ENCODE results near the gene BMF. TPM values are rescaled to one million over a fixed set of nuclear protein-coding genes. Genes with fewer than 3 reads are reported as not detected.
"Not testable (repeated sequence)": the region's sequence is repeated elsewhere in the genome, so short reads cannot be mapped to it uniquely, and the experiment has no call there.

Gene BMF, protein sequence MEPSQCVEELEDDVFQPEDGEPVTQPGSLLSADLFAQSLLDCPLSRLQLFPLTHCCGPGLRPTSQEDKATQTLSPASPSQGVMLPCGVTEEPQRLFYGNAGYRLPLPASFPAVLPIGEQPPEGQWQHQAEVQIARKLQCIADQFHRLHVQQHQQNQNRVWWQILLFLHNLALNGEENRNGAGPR
- 10 to 100 TPM in 1 of 3 donors, 1 to 10 TPM in 2; 8.2 to 24.4 (median 9.3) TPM for total RNA-seq

DNA sequence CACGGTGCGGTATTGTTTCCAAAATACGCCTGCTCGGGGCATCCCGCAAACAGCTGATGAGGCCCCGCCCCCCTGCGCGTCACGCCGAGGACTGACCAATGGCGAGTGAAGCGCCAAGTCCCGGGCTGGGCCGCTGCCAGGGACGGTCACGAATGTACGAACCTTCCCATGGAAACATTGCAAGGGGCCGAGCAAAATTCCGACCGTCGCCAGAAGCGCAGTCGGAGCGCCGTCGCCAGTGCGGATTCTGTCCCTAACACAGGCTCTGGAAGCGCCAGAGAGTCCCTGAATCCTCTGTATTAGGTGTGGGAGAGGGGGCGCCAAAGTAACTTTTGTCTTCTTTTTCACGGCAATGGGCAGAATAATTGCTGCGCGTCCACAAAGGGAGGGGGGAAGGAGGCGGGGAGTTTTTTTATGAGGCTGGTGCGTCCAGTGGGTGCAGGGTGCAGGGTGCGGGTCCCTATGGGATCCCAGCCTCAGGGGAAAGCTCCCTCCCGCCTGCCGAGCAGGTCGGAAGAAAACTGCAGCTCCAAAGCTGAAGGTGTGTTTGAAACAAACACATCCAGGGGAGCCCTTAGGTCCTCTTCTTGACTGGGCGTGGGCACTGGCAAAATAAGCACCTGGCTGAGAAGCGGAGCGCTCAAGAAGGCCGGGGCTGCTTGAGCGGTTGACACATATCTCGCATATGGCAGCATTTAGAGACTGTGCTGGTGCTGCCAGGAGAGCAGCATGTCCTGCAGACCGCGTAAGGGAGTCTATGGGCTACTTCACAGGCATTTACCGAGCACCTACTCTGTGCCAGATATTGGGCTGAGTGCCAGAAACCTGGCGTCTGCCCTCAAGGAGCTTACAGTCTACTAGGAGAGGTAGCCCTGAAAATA, at the start of gene BMF:
BMF (minus strand) TSS at position 25 of the 881 bp plus-strand sequence. CDS start 2,793 bp downstream, outside the sequence.
- intact Hi-C loops (cut with DNase I; ENCODE audit: low total_unique reads), result loop anchor here (10.0 kb wide), 1 partner anchor 54 kb away; no protein-coding TSS in a partner anchor
- Histone ChIP-seq H3K9me3 (no peaks in the 10 kb centered on the region), H3K4me1 (peaks cover 5 to 30% of the 10 kb centered on the region in 2 donors), H3K27me3 (no peaks in the 10 kb centered on the region), H3K36me3 (no peaks in the 10 kb centered on the region), H3K4me3 (peak within 1 kb of the TSS; percentile 71 to 88 (median 87)), H3K27ac (peak within 1 kb of the TSS; percentile 91 to 96)
- TF ChIP-seq, protein P1, sequence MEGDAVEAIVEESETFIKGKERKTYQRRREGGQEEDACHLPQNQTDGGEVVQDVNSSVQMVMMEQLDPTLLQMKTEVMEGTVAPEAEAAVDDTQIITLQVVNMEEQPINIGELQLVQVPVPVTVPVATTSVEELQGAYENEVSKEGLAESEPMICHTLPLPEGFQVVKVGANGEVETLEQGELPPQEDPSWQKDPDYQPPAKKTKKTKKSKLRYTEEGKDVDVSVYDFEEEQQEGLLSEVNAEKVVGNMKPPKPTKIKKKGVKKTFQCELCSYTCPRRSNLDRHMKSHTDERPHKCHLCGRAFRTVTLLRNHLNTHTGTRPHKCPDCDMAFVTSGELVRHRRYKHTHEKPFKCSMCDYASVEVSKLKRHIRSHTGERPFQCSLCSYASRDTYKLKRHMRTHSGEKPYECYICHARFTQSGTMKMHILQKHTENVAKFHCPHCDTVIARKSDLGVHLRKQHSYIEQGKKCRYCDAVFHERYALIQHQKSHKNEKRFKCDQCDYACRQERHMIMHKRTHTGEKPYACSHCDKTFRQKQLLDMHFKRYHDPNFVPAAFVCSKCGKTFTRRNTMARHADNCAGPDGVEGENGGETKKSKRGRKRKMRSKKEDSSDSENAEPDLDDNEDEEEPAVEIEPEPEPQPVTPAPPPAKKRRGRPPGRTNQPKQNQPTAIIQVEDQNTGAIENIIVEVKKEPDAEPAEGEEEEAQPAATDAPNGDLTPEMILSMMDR (IDR thresholded peaks at IDR 0.05), result peak in 2 of 3 donors; percentile 26 to 34
- TF ChIP-seq POLR2A (IDR thresholded peaks at IDR 0.05) (no peak), POLR2AphosphoS5 (IDR thresholded peaks at IDR 0.05) (peak; percentile 39 to 80 (median 67))
- peak; percentile 99 to 100 for DNase-seq (ENCODE audit: low spot score in 2 of 2)

DNA sequence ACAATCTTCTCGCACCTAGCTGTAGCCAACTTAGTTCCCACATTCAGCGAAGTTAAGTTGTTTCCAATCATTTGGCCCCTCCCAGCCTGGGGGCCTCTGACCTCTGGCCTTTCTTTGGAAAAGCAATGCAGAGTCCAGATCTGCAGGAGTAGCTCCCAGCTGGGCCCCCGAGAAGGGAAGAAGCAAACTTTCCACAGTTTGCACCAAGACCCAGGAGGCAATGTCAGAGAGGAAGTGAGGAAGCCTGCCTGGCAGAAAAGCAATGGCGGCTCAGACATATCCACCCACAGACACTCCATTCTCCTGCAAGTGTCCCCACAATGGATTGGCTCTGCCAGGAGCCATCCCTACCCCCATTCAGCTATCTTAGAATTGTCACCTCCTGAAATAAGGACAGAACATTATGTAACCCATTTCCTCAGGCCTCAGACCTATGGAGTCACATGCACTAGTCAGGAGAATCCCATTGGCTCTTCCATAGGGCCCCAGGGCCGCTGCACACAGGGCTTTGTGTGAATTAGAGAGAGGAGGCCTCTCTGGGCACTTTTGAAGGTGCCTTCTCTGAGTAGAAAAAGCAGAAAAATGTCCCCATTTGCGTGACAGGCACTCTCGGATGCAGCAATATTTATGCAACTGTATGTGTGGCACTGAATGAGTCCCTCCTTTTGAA, 49.2 kb upstream of the BMF start:
- no peaks in the 10 kb centered on the region for H3K9me3 ChIP-seq
- no peaks in the 10 kb centered on the region for H3K27me3 ChIP-seq
- H3K4me3 ChIP-seq, result no peak overlapping the region
- no peaks in the 10 kb centered on the region for H3K4me1 ChIP-seq
- H3K27ac ChIP-seq, result no peak overlapping the region
- no peak for DNase-seq (ENCODE audit: low spot score in 2 of 2)
- no peaks in the 10 kb centered on the region for H3K36me3 ChIP-seq
- no peak for TF ChIP-seq POLR2A (IDR thresholded peaks at IDR 0.05)
- TF ChIP-seq POLR2AphosphoS5 (IDR thresholded peaks at IDR 0.05), result no peak
- TF ChIP-seq, protein P1 (IDR thresholded peaks at IDR 0.05), result no peak
- intact Hi-C loops (cut with DNase I; ENCODE audit: low total_unique reads), result no loop called here

DNA sequence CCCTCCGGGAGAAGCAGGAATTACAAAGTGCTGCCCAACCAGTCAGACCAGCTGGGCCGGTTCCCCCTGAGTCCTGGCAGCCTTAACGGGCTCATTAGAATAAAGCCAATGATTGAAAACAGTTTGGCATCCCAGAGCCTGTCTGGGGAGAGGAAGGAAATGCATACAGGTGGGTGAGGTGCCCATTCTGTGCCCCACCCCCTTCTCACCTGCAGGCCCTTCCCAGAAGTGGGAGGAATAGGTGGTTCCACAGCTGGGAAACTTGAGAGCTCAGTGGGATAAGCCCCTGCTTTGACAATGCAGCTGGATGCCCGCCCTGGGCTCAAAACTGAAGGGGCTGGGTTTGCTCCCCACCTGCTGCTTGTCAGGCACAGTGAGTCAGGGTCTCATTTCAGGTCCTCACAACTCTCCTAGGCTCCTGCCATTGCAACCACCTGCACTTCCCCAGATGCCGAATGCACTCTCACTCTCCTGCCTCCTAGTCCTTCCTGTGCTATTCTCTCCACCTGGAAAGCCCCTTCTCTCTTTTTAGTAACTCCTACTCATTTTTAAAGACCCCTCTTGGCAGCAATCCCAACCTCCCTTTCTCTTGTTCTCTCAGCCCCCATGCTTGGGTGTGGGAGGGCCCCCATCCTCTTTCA, 46.7 kb upstream of the BMF start:
- TF ChIP-seq, protein P1 (IDR thresholded peaks at IDR 0.05), result no peak
- peak; percentile 34 to 75 (median 58) for TF ChIP-seq POLR2AphosphoS5 (IDR thresholded peaks at IDR 0.05)
- peak; percentile 62 to 73 for DNase-seq (ENCODE audit: low spot score in 2 of 2)
- H3K9me3 ChIP-seq, result no peaks in the 10 kb centered on the region
- H3K4me1 ChIP-seq, result no peaks in the 10 kb centered on the region
- H3K27me3 ChIP-seq, result no peaks in the 10 kb centered on the region
- intact Hi-C loops (cut with DNase I; ENCODE audit: low total_unique reads), result no loop called here
- no peaks in the 10 kb centered on the region for H3K36me3 ChIP-seq
- H3K4me3 ChIP-seq, result no peak overlapping the region
- peak overlapping the region in 1 of 2 donors; percentile 27 for H3K27ac ChIP-seq

DNA sequence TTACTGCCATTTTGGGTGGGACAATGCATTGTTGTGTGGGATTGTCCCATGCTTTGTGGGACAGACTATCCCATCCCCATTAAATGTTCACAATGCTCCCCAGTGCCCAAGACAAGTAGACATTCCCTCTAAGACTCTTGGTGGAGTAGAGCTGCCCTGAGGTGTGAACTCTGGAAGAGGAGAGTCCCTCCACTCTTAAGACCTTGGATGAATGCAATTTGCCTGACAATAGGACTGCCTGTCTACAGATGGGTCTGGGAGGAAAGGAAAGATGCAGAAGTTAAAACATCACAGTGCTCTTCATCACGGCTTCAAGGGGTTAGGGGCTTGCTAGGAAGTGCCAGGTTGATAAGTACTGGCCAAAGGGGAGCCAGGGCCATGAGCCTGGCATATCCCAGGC, 46.1 kb upstream of the BMF start:
- intact Hi-C loops (cut with DNase I; ENCODE audit: low total_unique reads); H3K27ac ChIP-seq; H3K4me3 ChIP-seq; H3K36me3 ChIP-seq; H3K27me3 ChIP-seq; DNase-seq (ENCODE audit: low spot score in 2 of 2); H3K4me1 ChIP-seq; H3K9me3 ChIP-seq: not testable (repeated sequence)

DNA sequence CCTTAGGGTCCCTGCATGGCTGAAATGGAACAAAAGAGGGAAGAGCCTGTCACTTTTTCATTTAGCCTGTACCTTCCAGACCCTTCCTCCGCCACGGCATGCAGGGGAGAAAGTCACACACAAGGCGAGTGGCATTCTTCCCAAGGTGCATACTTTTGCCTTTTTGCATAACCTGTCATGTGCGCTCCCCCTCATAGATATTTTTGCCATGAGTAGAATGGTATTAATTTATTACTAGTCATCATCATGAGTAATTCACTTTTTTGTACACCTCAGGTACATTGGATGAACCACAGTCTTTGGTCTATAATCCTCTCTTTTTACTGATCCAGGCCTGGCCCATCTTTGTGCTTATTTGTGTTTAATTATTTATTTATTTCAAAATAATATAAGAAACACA, 43.3 kb upstream of the BMF start:
- Histone ChIP-seq H3K27me3 (no peaks in the 10 kb centered on the region), H3K4me1 (no peaks in the 10 kb centered on the region), H3K27ac (no peak overlapping the region), H3K4me3 (no peak overlapping the region), H3K9me3 (no peaks in the 10 kb centered on the region), H3K36me3 (no peaks in the 10 kb centered on the region)
- intact Hi-C loops (cut with DNase I; ENCODE audit: low total_unique reads), result no loop called here
- no peak for DNase-seq (ENCODE audit: low spot score in 2 of 2)
- TF ChIP-seq POLR2A (IDR thresholded peaks at IDR 0.05), result no peak
- TF ChIP-seq, protein P1 (IDR thresholded peaks at IDR 0.05), result no peak

Measured in breast epithelium (tissue), 4 donors.